HS-5 (cell line): ENCODE data around the gene PTPRR.
A peak's percentile ranks its signal among the peaks of the same experiment; 100 is the strongest.

ENCODE experiments used
- DNase-seq: peaks from one replicate; pipeline ENCODE4 v3.0.0-alpha.2; 2012; ENCODE audit warnings: low read depth

Gene PTPRR

DNA sequence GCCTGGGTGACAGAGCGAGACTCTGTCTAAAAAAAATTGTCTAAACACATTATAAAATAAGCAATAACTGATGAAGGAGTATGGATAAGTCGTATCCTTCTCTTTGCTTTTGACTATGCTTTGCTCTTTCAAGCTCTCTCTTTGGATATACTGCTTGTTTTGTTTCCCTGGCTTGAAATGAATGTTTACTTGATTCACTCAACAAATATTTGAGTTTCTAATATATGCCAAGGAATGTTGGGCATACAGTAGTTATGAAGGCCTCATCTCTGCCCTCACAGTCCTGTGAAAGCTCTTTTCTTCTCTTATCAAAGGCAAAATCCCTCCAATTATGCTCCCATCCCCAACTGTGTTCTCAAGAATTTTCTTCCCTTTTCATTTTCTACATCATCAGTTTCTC, 123.5 kb downstream of the PTPRR start:
- DNase-seq, result no peak

- DNase-seq, result no peak
Observed at GRCh38 chr12:70795608-70796007, 124.9 kb downstream of the PTPRR start.

- no peak for DNase-seq
Observed at GRCh38 chr12:70794131-70794530, 126.4 kb downstream of the PTPRR start.

- DNase-seq, result no peak
Observed at GRCh38 chr12:70788774-70789173, 131.8 kb downstream of the PTPRR start.

GRCh38 chr12:70787612-70788011, 132.9 kb downstream of the PTPRR start:
- DNase-seq, result no peak

- DNase-seq, result no peak
Observed at GRCh38 chr12:70785896-70786295, 134.6 kb downstream of the PTPRR start.

DNA sequence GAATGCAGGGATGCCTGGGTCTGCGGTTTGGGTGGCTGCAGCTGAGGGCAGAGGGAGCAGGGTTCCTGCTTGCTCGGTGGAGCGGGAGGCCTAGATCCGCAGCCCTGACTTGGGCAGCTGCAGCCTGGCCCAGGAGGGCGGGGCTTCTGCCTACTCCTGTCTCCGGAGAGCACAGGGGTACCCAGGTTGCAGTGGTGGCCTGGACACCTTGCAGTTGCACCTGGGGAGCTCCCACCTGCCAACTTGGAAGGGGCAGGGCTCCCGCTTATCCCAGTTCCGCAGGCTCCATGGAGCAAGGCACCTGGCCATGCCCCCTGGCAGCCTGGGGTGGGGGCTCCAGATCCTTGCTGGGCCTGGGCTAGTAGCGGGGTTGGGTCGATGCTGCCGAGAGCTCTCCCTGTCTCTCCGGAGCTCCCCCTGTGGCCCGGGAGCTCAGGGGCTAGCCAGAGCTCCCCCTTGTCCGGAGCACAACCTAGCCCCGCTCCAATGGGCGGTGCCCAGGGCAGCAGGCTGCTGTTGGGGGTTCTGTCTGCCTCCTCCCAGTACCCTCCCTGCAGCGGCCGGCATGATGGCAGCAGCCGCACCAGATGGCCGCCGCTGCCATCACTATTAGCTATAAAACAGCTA, 136.4 kb downstream of the PTPRR start:
- no peak for DNase-seq

GRCh38 chr12:70783455-70783854, 137.1 kb downstream of the PTPRR start:
- DNase-seq, result no peak

DNA sequence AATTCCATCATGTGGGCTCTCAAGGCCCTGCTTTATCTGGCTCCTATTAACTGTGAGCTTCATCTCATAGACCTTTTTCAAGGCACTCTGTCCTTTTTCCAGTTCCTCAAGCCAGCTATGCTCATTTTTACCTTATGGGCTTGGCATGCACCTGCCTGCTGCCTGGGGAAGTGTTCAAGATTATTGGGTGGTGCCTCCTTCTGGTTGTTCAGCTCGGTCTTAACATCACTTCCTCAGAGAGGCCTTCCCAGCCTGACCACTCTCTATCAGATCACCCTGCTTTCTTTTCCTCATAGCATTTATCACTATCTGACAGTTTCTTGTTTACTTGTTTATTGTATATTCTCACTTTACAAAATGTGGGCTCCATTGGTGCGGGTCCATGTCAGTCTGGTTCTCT, 141.3 kb downstream of the PTPRR start:
- no peak for DNase-seq

DNA sequence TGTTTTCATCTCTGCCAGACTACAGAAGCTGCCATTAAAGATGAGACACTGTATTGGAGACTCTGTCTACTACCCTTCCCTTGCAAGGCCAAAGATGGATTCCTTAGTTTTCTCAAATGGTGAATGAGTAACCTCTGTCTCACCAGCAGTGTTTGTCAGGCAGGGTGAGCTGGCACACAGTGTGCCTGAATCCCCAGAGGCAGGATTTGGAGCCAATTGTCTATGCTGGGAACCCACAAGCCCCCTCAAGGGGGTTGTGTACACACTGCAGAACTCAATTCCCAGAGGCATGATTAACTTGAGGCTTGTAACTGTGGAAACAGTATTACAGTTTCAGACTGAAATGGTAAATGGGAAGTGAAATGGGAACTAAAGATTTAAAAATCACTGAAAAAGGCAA, 146.5 kb downstream of the PTPRR start:
- peak; percentile 37 for DNase-seq

- DNase-seq, result no peak
Observed at GRCh38 chr12:70772836-70773235, 147.7 kb downstream of the PTPRR start.

DNA sequence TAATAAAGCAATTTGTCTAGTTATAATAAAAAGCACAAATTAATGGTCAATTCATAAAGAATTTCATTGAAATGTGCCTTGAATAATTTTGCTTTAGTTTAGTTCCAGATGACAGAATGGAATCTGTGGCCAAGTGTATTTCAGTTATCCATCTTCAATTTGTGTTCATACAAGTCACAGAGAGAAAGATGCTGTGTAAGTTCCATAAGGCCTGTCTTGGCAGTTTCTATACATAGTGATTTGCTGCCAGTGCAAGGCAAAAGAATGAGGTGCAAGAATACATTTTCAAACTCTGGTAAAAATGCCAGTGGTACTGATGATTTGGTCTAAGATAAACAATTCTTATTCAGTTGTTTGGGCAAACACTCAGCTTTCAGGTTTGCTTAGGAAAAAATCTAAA, 149.0 kb downstream of the PTPRR start:
- DNase-seq, result no peak

GRCh38 chr12:70763666-70764065, 156.9 kb downstream of the PTPRR start:
- DNase-seq, result no peak

GRCh38 chr12:70762000-70762399, 158.5 kb downstream of the PTPRR start:
- no peak for DNase-seq

DNA sequence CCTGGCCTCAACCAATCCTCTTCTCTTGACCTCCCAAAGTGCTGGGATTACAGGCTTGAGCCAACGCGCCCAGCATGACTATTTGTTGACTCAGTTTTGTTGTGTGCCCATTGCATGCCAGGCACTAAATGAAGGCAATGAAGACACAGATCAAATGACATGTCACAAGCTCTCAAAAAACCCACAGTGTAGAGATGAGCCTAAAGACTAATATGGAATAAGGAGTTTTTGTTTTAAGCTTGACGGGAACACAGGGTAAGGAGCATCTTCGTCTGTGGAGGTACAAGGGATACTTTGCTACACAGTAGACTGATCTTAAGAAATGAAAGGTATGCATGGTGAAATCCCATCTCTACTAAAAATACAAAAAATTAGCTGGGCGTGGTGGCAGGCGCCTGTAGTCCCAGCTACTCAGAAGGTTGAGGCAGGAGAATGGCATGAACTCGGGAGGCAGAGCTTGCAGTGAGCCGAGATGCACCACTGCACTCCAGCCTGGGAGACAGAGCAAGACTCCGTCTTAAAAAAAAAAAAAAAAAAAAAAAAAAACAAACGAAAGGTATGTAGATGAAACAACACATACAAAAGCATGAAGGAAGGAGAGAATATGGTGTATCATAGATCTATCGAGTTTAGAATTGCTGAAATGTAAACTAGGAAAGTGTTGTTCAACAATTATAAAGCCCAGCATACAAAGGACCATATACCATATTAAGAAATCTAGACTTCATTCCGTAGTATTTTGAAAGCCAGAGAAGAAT, 161.2 kb downstream of the PTPRR start:
- no peak for DNase-seq

DNA sequence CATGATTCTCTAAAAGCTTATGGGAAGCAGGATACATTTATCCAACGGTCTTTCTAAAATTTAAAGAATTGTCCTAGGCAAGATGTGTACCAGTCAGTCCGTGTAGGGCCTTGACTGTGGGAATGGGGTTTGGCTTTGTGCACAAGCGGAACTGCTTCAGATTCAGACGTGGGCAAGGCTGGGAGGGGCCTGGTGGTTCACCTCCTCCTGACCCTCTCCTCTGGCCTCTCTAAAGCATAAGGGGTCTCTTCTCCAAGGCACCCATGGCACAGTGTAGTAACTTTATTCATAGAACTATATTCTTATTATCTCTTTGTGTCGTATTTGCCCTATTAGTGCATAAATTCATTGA, 162.1 kb downstream of the PTPRR start:
- no peak for DNase-seq

DNA sequence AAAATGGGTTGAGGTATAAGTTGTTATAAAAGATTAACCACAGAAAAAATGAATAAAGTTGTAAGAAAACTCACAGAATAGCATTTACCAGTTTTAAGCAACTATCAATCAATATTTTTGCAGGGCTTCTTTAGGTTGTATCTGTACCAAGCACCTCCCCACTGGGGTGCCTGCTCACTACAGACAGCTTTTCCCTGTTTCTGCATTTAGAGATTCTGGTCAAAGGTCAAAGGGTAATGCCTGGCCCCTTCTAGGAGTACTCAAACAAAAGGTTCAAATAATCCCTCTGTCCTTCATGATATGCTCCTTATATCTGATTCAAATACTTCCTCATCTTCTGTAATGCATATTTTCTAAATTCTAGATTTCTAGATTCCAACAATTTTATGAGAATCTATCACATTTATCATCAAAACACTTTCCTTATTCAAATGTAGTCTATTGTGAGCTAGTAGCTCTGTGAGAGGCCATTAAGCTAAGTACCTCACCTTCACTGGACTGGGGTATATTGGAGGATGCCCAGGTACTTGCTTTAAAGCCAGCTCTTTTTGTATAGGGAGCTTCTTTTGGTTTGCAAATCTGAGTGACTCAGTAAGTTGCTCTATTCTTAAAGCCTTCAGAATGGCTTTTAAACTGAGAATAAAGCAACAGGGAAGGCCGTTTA, 162.6 kb downstream of the PTPRR start:
- DNase-seq, result no peak

DNA sequence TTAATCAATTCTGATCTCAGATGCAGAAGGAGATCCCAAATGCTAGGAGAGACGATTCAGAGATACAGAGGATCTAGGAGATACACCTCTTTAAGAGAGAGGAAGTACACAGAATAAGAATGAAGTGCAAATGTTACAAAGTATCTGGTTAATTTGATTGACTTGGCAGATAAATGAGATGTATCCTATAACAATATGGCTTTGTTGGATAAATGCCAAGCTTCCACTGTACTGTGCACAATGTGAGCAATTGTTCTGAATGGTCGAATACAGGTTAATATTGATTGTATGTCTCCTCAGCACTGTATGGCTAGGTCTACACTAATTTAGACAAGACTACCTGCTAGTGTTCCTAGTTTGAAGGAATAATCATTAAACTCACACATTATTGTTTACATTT, 163.7 kb downstream of the PTPRR start:
- no peak for DNase-seq

DNA sequence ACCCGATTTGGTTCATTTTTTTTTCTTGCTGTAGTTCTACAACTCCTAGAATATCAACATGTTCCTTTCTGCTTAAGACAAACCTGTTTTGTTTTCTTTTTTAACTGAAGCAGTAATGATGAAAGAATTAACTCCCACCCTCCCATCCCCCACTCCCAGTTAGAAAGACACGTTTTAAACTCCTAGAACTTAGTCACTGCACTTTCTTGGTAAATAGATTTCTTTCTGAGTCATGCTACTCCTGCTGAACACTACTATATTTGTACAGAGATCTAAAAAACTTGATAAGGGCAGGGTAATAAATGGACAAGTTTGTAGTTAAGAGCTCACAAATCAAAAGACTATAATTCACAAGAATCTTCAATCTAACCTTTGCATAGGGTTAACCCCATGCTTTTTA, 164.4 kb downstream of the PTPRR start:
- peak; percentile 38 for DNase-seq

DNA sequence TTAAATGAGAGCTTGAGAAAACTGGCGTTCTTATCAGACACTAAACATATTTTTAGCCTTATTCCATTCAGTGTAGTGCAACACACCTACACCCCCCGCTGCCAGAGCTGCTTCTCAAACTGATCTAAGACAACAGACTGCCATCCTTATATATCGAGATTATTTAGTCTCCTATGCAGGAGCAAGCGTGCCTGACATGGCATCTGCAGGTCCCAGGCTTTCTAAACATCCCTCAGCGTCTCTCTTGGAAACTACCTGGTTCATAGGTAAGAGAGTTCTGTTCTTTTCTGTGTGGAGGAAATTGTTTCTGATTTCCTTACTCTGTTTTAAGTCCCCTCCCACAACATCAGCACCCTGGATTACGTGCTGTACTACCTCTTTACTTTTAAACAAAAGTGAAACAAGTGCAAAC, 166.2 kb downstream of the PTPRR start:
- DNase-seq, result no peak

- DNase-seq, result no peak
Observed at GRCh38 chr12:70752327-70752726, 168.2 kb downstream of the PTPRR start.

- no peak for DNase-seq
Observed at GRCh38 chr12:70749931-70750330, 170.6 kb downstream of the PTPRR start.

DNA sequence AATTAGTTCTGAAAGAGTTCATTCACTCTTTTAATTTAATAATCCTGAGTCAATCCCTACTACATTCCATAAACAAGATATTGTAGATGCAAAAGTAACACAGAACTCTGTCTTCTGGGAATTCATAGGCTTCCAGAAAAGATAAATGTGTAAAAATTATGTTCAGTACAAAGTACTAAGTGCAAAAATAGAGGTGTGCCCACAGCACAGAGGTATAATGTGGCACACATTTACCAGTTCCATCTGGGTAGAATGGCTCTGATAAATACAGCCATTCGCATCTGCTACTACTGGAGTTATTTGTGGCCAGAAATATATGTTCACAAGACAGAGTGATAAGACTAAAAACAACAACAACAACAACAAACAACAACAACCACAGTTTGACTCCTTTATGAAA, 171.7 kb downstream of the PTPRR start:
- DNase-seq, result no peak
